ENCODE measurements around the gene PACRG. TPM values are rescaled to one million over a fixed set of nuclear protein-coding genes. Genes with fewer than 3 reads are reported as not detected.

PACRG gene
- total and polyA plus RNA-seq, 2 experiments from 2014 or later = 0.17 to 0.68 TPM

DNA sequence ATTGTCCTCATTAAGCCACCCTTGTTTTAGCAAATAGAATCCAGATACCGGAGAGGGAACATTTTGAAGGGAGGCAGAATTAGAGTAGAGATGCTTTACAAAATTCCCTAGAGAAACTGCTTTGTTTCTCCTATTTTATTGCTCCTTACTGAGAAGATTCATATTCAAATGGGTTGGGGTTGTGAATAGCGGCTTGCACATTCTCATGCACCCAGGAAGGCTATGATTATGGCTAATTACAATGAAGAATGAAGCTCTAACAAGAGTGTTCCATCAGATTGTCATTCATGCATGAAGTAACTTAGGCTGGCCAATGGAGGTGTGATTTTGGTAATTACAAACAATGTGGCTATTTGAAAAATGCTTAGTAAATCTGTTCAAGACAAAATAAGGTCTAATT, 129.6 kb downstream of the PACRG start:
- peak overlapping the region; percentile 40; the same call in 1 of the 2 replicates for H2AFZ ChIP-seq
- DNase-seq (ENCODE audit: low spot score) (peak; percentile 9), ATAC-seq (peak; percentile 30)
- H3K79me2 ChIP-seq (replicated peaks; ENCODE audit: insufficient read depth) = no peaks in the 10 kb centered on the region
- H3K9me2 ChIP-seq (ENCODE audit: insufficient read depth) = 0 out of 2 replicates have a peak, but pooled peaks cover 10% of the 10 kb centered on the region
- H3F3A ChIP-seq (replicated peaks; ENCODE audit: low read depth) = no peaks in the 10 kb centered on the region
- H3K9me3 Mint-ChIP-seq = peaks cover 5% of the 10 kb centered on the region; the same call in 1 of the 3 replicates
- H3K27me3 ChIP-seq (ENCODE audit: insufficient read depth) = no peaks in the 10 kb centered on the region
- H4K20me1 ChIP-seq (replicated peaks; ENCODE audit: insufficient read depth) = no peaks in the 10 kb centered on the region
- H3K36me3 Mint-ChIP-seq (ENCODE audit: low read depth) = peaks cover 14% of the 10 kb centered on the region; the same call in 2 of the 3 replicates
- H3K36me3 ChIP-seq (ENCODE audit: insufficient read depth) = no peaks in the 10 kb centered on the region
- H3K4me1 Mint-ChIP-seq = peaks cover 36% of the 10 kb centered on the region
- H3K27ac Mint-ChIP-seq = peak overlapping the region; percentile 99
- peaks cover 4% of the 10 kb centered on the region for H3K27me3 Mint-ChIP-seq (ENCODE audit: insufficient read depth, low read depth, poor library complexity)
- no peak for TF ChIP-seq ZNF114 (CRISPR knock-in tag; IDR thresholded peaks at IDR 0.05)
- peak; percentile 68 for TF ChIP-seq NANOG (IDR thresholded peaks at IDR 0.05; ENCODE audit: borderline replicate concordance)
- peak overlapping the region; percentile 87 for H3K27ac ChIP-seq (ENCODE audit: low read depth)
- peaks cover 17% of the 10 kb centered on the region for H3K4me1 ChIP-seq (ENCODE audit: insufficient read depth)
- H3K4me3 ChIP-seq = peak overlapping the region; percentile 40
- H3K4me3 Mint-ChIP-seq = peak overlapping the region; percentile 62
- peak overlapping the region; percentile 63 for H3K4me2 ChIP-seq

DNA sequence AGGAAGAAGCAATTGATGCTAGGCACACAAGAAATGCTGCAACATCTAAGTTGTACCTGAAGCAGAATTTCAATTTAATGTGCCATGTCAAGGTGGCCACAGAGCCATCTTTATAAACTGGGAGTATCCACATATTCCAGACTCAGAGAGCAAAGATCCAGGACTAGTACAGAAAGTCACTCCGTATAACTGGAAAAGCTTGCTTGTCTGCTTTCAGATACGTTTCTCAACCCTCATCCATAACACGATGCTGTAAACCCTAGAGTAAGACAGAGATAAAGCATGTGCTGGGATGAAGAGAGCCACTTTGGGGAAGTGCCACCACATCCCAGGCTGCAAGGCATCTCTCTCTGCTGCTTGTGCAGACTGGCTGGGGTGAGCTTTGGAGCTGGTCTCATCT, 134.7 kb downstream of the PACRG start:
- Mint-ChIP-seq H3K4me3 (no peak overlapping the region), H3K27me3 (ENCODE audit: insufficient read depth, low read depth, poor library complexity) (peaks cover under 1% of the 10 kb centered on the region), H3K9me3 (peaks cover 5% of the 10 kb centered on the region; the same call in 1 of the 3 replicates), H3K4me1 (peaks cover 14% of the 10 kb centered on the region; the same call in 2 of the 3 replicates), H3K27ac (no peak overlapping the region), H3K36me3 (ENCODE audit: low read depth) (peaks cover 14% of the 10 kb centered on the region; the same call in 2 of the 3 replicates)
- no peak overlapping the region for H3K4me2 ChIP-seq
- H3K4me3 ChIP-seq = no peak overlapping the region
- no peaks in the 10 kb centered on the region for H4K20me1 ChIP-seq (replicated peaks; ENCODE audit: insufficient read depth)
- no peaks in the 10 kb centered on the region for H3K27me3 ChIP-seq (ENCODE audit: insufficient read depth)
- 0 out of 2 replicates have a peak, but pooled peaks cover 10% of the 10 kb centered on the region for H3K9me2 ChIP-seq (ENCODE audit: insufficient read depth)
- H2AFZ ChIP-seq = peak overlapping the region; percentile 28; the same call in 1 of the 2 replicates
- DNase-seq (ENCODE audit: low spot score) (no peak), ATAC-seq (no peak)
- H3F3A ChIP-seq (replicated peaks; ENCODE audit: low read depth) = no peaks in the 10 kb centered on the region
- no peaks in the 10 kb centered on the region for H3K79me2 ChIP-seq (replicated peaks; ENCODE audit: insufficient read depth)
- no peaks in the 10 kb centered on the region for H3K36me3 ChIP-seq (ENCODE audit: insufficient read depth)
- no peak overlapping the region for H3K27ac ChIP-seq (ENCODE audit: low read depth)
- H3K4me1 ChIP-seq (ENCODE audit: insufficient read depth) = peaks cover 8% of the 10 kb centered on the region
- TF ChIP-seq, protein P1, sequence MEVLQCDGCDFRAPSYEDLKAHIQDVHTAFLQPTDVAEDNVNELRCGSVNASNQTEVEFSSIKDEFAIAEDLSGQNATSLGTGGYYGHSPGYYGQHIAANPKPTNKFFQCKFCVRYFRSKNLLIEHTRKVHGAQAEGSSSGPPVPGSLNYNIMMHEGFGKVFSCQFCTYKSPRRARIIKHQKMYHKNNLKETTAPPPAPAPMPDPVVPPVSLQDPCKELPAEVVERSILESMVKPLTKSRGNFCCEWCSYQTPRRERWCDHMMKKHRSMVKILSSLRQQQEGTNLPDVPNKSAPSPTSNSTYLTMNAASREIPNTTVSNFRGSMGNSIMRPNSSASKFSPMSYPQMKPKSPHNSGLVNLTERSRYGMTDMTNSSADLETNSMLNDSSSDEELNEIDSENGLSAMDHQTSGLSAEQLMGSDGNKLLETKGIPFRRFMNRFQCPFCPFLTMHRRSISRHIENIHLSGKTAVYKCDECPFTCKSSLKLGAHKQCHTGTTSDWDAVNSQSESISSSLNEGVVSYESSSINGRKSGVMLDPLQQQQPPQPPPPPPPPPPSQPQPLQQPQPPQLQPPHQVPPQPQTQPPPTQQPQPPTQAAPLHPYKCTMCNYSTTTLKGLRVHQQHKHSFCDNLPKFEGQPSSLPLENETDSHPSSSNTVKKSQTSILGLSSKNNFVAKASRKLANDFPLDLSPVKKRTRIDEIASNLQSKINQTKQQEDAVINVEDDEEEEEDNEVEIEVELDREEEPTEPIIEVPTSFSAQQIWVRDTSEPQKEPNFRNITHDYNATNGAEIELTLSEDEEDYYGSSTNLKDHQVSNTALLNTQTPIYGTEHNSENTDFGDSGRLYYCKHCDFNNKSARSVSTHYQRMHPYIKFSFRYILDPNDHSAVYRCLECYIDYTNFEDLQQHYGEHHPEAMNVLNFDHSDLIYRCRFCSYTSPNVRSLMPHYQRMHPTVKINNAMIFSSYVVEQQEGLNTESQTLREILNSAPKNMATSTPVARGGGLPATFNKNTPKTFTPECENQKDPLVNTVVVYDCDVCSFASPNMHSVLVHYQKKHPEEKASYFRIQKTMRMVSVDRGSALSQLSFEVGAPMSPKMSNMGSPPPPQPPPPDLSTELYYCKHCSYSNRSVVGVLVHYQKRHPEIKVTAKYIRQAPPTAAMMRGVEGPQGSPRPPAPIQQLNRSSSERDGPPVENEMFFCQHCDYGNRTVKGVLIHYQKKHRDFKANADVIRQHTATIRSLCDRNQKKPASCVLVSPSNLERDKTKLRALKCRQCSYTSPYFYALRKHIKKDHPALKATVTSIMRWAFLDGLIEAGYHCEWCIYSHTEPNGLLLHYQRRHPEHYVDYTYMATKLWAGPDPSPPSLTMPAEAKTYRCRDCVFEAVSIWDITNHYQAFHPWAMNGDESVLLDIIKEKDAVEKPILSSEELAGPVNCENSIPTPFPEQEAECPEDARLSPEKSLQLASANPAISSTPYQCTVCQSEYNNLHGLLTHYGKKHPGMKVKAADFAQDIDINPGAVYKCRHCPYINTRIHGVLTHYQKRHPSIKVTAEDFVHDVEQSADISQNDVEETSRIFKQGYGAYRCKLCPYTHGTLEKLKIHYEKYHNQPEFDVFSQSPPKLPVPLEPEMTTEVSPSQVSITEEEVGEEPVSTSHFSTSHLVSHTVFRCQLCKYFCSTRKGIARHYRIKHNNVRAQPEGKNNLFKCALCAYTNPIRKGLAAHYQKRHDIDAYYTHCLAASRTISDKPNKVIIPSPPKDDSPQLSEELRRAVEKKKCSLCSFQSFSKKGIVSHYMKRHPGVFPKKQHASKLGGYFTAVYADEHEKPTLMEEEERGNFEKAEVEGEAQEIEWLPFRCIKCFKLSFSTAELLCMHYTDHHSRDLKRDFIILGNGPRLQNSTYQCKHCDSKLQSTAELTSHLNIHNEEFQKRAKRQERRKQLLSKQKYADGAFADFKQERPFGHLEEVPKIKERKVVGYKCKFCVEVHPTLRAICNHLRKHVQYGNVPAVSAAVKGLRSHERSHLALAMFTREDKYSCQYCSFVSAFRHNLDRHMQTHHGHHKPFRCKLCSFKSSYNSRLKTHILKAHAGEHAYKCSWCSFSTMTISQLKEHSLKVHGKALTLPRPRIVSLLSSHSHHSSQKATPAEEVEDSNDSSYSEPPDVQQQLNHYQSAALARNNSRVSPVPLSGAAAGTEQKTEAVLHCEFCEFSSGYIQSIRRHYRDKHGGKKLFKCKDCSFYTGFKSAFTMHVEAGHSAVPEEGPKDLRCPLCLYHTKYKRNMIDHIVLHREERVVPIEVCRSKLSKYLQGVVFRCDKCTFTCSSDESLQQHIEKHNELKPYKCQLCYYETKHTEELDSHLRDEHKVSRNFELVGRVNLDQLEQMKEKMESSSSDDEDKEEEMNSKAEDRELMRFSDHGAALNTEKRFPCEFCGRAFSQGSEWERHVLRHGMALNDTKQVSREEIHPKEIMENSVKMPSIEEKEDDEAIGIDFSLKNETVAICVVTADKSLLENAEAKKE (CRISPR knock-in tag; IDR thresholded peaks at IDR 0.05) = no peak
- TF ChIP-seq POLR2AphosphoS5 (IDR thresholded peaks at IDR 0.05; ENCODE audit: low read depth) = no peak
- TF ChIP-seq, protein P2, sequence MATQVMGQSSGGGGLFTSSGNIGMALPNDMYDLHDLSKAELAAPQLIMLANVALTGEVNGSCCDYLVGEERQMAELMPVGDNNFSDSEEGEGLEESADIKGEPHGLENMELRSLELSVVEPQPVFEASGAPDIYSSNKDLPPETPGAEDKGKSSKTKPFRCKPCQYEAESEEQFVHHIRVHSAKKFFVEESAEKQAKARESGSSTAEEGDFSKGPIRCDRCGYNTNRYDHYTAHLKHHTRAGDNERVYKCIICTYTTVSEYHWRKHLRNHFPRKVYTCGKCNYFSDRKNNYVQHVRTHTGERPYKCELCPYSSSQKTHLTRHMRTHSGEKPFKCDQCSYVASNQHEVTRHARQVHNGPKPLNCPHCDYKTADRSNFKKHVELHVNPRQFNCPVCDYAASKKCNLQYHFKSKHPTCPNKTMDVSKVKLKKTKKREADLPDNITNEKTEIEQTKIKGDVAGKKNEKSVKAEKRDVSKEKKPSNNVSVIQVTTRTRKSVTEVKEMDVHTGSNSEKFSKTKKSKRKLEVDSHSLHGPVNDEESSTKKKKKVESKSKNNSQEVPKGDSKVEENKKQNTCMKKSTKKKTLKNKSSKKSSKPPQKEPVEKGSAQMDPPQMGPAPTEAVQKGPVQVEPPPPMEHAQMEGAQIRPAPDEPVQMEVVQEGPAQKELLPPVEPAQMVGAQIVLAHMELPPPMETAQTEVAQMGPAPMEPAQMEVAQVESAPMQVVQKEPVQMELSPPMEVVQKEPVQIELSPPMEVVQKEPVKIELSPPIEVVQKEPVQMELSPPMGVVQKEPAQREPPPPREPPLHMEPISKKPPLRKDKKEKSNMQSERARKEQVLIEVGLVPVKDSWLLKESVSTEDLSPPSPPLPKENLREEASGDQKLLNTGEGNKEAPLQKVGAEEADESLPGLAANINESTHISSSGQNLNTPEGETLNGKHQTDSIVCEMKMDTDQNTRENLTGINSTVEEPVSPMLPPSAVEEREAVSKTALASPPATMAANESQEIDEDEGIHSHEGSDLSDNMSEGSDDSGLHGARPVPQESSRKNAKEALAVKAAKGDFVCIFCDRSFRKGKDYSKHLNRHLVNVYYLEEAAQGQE (IDR thresholded peaks at IDR 0.05; ENCODE audit: unreplicated experiment) = no peak
- TF ChIP-seq, protein P3, sequence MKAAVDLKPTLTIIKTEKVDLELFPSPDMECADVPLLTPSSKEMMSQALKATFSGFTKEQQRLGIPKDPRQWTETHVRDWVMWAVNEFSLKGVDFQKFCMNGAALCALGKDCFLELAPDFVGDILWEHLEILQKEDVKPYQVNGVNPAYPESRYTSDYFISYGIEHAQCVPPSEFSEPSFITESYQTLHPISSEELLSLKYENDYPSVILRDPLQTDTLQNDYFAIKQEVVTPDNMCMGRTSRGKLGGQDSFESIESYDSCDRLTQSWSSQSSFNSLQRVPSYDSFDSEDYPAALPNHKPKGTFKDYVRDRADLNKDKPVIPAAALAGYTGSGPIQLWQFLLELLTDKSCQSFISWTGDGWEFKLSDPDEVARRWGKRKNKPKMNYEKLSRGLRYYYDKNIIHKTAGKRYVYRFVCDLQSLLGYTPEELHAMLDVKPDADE (IDR thresholded peaks at IDR 0.05) = no peak
- no peak for TF ChIP-seq JUNB (IDR thresholded peaks at IDR 0.05; ENCODE audit: unreplicated experiment)
- no peak for TF ChIP-seq EZH2phosphoT487 (IDR thresholded peaks at IDR 0.05; ENCODE audit: unreplicated experiment)
- TF ChIP-seq NANOG (IDR thresholded peaks at IDR 0.05; ENCODE audit: borderline replicate concordance) = no peak
- TF ChIP-seq EZH2 (IDR thresholded peaks at IDR 0.05; ENCODE audit: low read depth, unreplicated experiment) = no peak
